Gastrocnemius medialis (tissue), 4 donors: ENCODE results near the gene SLC4A2. TPM values are rescaled to one million over a fixed set of nuclear protein-coding genes. Genes with fewer than 3 reads are reported as not detected.

Source experiments
- ATAC-seq, 2 donors: fragments of 150-250 bp; one replicate each; pipeline ENCODE4 v1.9.1; 2016
- DNase-seq, 2 donors: peaks; one replicate each; pipeline ENCODE4 v3.0.0-alpha.2; 2019
- H3K27ac ChIP-seq, 4 donors: fragments of 200-600 bp; sonication (generic); 1 replicate in 1 of 4; 2 replicates in 3 of 4; pipeline ENCODE4 v1.5.1; 2016 to 2018; ENCODE audit warnings: mild to moderate bottlenecking in 2 of 4, moderate library complexity in 1 of 4
- H3K27me3 ChIP-seq, 3 donors: fragments of 200-600 bp; sonication (generic) in 2 of 3; 1 replicate in 1 of 3; 2 replicates in 2 of 3; pipeline versions ENCODE4 v1.5.1 to v1.6.0; 2016 to 2019; ENCODE audit warnings: mild to moderate bottlenecking in 1 of 3, moderate library complexity in 1 of 3
- H3K36me3 ChIP-seq, 2 donors: fragments of 200-600 bp; sonication (generic) in 1 of 2; one replicate each; pipeline ENCODE4 v1.5.1; 2017 to 2018
- H3K4me1 ChIP-seq, 2 donors: fragments of 200-600 bp; sonication (generic) in 1 of 2; one replicate each; pipeline ENCODE4 v1.5.1; 2016 to 2017; ENCODE audit warnings: mild to moderate bottlenecking in 2 of 2
- H3K4me3 ChIP-seq, 4 donors: fragments of 200-600 bp; sonication (generic) in 3 of 4; 1 replicate in 1 of 4; 2 replicates in 3 of 4; pipeline ENCODE4 v1.5.1; 2016 to 2019; ENCODE audit warnings: mild to moderate bottlenecking in 2 of 4
- H3K9me3 ChIP-seq, 3 donors: fragments of 200-600 bp; sonication (generic) in 2 of 3; 1 replicate in 1 of 3; 2 replicates in 2 of 3; pipeline ENCODE4 v1.5.1; 2016 to 2019
- POLR2A ChIP-seq, 2 donors: fragments of 450-650 bp; IDR thresholded peaks; one replicate each; pipeline ENCODE4 v1.6.1; 2017; ENCODE audit warnings: antibody characterized with exemption in 2 of 2, mild to moderate bottlenecking in 2 of 2, moderate library complexity in 2 of 2
- in situ Hi-C, 4 donors: fragments of 200-750 bp; cut with MboI; loops; one replicate each; pipeline versions ENCODE4 v1.15.0 to v1.8.0; 2017; ENCODE audit warnings: low sequenced_read_pairs in 4 of 4
- intact Hi-C: fragments of 100-400 bp; cut with DNase I; formaldehyde crosslinking; loops from one replicate; pipeline ENCODE4 v1.15.1; 2023; ENCODE audit warnings: low total_unique reads
- total RNA-seq, 4 donors: library from RNA; depleted of rRNA; stranded (reverse); fragments of >200 nt; gene quantifications; one replicate each; pipeline versions ENCODE4 v1.1.0 to v1.2.3, GENCODE V29; 2016
- TF ChIP-seq, protein P1 (sequence below), 5 experiments: fragments of 450-650 bp in 3 of 5; fragments of 200-600 bp in 2 of 5; sonication (generic) in 2 of 5; IDR thresholded peaks in 4 of 5; conservative IDR thresholded peaks in 1 of 5; 1 replicate in 4 of 5; 2 replicates in 1 of 5; pipeline ENCODE4 v1.5.1; 2016 to 2019; ENCODE audit warnings: antibody characterized with exemption in 5 of 5, mild to moderate bottlenecking in 3 of 5, moderate library complexity in 3 of 5

Gene SLC4A2
- total RNA-seq, 4 donors from 2014 or later, result 27.5 to 39.6 (median 33.0) TPM

DNA sequence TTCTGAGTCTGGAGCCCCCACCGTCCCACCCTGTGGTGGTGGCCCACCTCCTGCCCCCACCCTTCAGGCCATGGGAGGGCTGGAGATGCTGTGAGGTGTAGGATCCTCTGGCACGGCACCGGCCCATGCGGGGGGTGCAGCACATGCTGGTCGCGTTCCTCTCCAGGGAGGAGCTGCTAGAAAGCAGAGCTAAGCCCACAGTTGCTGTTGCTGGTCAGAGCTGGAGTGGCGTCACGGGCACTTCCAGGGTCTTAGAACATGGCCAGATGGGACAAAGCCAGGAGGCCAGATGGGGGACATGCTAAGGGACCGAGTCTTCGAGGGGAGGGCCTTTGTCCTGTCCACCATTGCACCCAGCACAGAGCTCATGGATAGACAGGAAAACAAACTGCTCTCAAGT is 48.5 kb downstream of the SLC4A2 start:
- no peak for ATAC-seq
- Histone ChIP-seq H3K4me1 (peaks cover 0 to 5% of the 10 kb centered on the region in 2 donors), H3K27me3 (no peaks in the 10 kb centered on the region), H3K9me3 (no peaks in the 10 kb centered on the region), H3K27ac (no peak overlapping the region), H3K36me3 (no peaks in the 10 kb centered on the region), H3K4me3 (no peak overlapping the region)
- in situ Hi-C loops, result loop anchor here in 3 of 4 donors (10.0 kb wide), 3 partner anchors 63 to 83 kb away; partner anchors contain the start of genes ABCB8 (in 1 of the 3), ASIC3 (in 1 of the 3) and ATG9B (in 1 of the 3)
- TF ChIP-seq, protein P1, sequence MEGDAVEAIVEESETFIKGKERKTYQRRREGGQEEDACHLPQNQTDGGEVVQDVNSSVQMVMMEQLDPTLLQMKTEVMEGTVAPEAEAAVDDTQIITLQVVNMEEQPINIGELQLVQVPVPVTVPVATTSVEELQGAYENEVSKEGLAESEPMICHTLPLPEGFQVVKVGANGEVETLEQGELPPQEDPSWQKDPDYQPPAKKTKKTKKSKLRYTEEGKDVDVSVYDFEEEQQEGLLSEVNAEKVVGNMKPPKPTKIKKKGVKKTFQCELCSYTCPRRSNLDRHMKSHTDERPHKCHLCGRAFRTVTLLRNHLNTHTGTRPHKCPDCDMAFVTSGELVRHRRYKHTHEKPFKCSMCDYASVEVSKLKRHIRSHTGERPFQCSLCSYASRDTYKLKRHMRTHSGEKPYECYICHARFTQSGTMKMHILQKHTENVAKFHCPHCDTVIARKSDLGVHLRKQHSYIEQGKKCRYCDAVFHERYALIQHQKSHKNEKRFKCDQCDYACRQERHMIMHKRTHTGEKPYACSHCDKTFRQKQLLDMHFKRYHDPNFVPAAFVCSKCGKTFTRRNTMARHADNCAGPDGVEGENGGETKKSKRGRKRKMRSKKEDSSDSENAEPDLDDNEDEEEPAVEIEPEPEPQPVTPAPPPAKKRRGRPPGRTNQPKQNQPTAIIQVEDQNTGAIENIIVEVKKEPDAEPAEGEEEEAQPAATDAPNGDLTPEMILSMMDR (IDR thresholded peaks at IDR 0.05 in 4 of 5, conservative IDR thresholded peaks at IDR 0.05 in 1 of 5), result no peak
- TF ChIP-seq POLR2A (IDR thresholded peaks at IDR 0.05), result no peak
- no peak for DNase-seq
- intact Hi-C loops, result no loop called here

DNA sequence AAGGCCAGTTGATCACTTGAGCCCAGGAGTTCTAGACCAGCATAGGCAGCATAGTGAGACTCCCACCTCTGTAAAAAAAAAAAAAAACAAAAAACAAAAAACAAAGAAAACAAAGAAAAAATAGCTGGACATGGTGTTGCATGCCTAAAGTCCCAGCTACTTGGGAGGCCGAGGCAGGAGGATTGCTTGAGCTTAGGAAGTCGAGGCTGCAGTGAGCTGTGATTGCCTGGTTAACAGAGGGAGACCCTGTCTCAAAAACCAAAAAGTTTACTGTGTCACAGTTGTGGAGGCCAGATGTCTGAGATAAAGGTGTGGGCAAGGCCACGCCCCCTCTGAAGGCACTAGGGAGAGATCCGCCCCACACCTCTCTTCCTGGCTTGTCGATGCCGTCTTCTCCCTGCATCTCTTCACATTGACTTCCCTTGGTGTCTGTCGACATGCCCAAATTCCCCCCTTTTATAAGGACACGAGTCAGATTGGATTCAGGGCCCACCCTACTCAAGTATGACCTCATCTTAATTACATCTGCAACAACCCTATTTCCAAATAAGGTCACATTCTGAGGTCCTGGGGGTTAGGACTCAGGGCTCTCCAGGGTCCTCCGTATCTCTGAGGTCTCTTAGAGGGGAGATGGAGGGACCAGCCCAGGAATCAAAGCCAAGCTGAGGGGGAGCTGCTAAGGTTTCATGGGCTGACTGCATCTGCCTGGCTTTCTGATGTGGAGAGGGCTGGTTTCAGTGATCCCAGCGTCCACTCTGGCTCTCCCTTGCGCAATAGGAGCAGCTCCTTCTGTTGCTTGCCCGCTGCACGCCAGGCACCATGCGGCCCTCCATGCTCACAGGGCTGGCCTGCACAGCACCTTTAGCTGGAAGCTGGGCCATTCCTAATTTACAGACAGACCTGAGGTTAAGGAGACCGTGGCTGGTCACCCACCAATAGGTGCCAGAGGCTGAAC is 50.0 kb downstream of the SLC4A2 start:
- Histone ChIP-seq H3K27me3 (no peaks in the 10 kb centered on the region), H3K4me1 (peaks cover 2 to 5% of the 10 kb centered on the region in 2 donors), H3K9me3 (no peaks in the 10 kb centered on the region), H3K27ac (no peak overlapping the region), H3K36me3 (no peaks in the 10 kb centered on the region), H3K4me3 (no peak overlapping the region)
- no peak for TF ChIP-seq POLR2A (IDR thresholded peaks at IDR 0.05)
- TF ChIP-seq, protein P1 (IDR thresholded peaks at IDR 0.05 in 4 of 5, conservative IDR thresholded peaks at IDR 0.05 in 1 of 5), result no peak
- intact Hi-C loops, result loop anchor here (2.0 kb wide), 2 partner anchors 49 to 147 kb away; no protein-coding TSS in a partner anchor
- in situ Hi-C loops, result loop anchor here in 3 of 4 donors (10.0 kb wide), 3 partner anchors 65 to 85 kb away; partner anchors contain the start of genes ABCB8 (in 1 of the 3), ASIC3 (in 1 of the 3) and ATG9B (in 1 of the 3)
- no peak for DNase-seq
- no peak for ATAC-seq

DNA sequence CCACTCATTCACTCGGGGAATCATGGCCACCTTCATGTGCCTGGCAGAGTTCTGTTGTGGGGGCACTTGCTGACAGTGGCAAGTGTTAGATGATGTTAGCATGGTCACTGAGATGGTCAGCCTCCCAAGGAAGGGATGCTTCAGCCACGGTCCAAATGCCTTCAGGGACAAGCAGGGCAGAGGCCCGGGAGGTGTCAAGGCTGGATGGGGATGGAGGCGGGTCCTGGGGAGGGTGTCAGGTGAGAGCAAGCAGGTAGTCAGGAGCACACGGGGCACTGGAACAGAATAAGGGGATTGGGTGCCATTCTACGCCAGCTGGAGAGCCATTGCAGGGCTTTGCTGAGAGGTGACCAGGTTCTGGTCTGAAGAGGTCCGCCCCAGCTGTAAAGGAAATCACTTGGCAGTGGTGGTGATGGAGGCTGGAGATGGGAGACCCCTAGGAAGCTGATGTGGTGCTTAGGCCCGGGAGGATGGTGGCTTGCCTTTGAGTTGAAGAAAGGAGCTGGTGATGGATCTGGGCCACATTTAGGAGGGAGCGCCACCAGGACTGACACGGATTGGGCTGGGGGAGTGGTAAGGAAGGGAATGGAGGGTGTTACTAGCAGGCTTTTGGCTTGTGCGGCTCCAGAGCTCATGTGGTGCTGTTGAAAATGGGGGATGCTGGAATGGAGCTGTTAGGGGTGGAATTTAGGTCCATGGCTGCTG is 51.0 kb downstream of the SLC4A2 start:
- peaks cover 4 to 5% of the 10 kb centered on the region in 2 donors for H3K4me1 ChIP-seq
- TF ChIP-seq POLR2A (IDR thresholded peaks at IDR 0.05), result no peak
- TF ChIP-seq, protein P1 (IDR thresholded peaks at IDR 0.05 in 4 of 5, conservative IDR thresholded peaks at IDR 0.05 in 1 of 5), result no peak
- H3K9me3 ChIP-seq, result no peaks in the 10 kb centered on the region
- no peaks in the 10 kb centered on the region for H3K36me3 ChIP-seq
- in situ Hi-C loops, result no loop called here
- H3K27me3 ChIP-seq, result no peaks in the 10 kb centered on the region
- H3K4me3 ChIP-seq, result no peak overlapping the region
- intact Hi-C loops, result loop anchor here (2.0 kb wide), 2 partner anchors 50 to 148 kb away; no protein-coding TSS in a partner anchor
- no peak overlapping the region for H3K27ac ChIP-seq
- no peak for ATAC-seq
- DNase-seq, result no peak

GRCh38 chr7:151110941-151111645 is 51.7 kb downstream of the SLC4A2 start:
- DNase-seq, result peak; percentile 54 to 66
- H3K4me1 ChIP-seq, result peaks cover 4 to 5% of the 10 kb centered on the region in 2 donors
- no peaks in the 10 kb centered on the region for H3K36me3 ChIP-seq
- in situ Hi-C loops (no loop called here), intact Hi-C loops (loop anchor here (1.0 to 2.0 kb wide), 5 partner anchors 24 to 213 kb away; partner anchors contain the start of gene ABCB8)
- H3K9me3 ChIP-seq, result no peaks in the 10 kb centered on the region
- ATAC-seq, result peak; percentile 87 to 89
- no peak overlapping the region for H3K27ac ChIP-seq
- TF ChIP-seq, protein P1 (IDR thresholded peaks at IDR 0.05 in 4 of 5, conservative IDR thresholded peaks at IDR 0.05 in 1 of 5), result peak; percentile 82 to 96 (median 89)
- no peak for TF ChIP-seq POLR2A (IDR thresholded peaks at IDR 0.05)
- H3K4me3 ChIP-seq, result no peak overlapping the region
- H3K27me3 ChIP-seq, result no peaks in the 10 kb centered on the region
